Karpas-422 (cell line): Measurements from ENCODE around the gene ANKIB1. TPM values are rescaled to one million over a fixed set of nuclear protein-coding genes. Genes with fewer than 3 reads are reported as not detected.

ENCODE experiments used
- DNase-seq: peaks from one replicate; pipeline ENCODE4 v3.0.0-alpha.2; 2015
- H2AFZ ChIP-seq: fragments of 200-600 bp; sonication (generic); 2 replicates; pipeline ENCODE4 v1.6.1; 2014; ENCODE audit warnings: antibody characterized with exemption, low read length, mixed read lengths
- H3K27ac ChIP-seq: fragments of 200-600 bp; sonication (generic); 2 replicates; pipeline ENCODE4 v1.5.1; 2014; ENCODE audit warnings: mild to moderate bottlenecking, low read length, moderate library complexity
- H3K27me3 ChIP-seq: fragments of 200-600 bp; sonication (generic); 2 replicates; pipeline ENCODE4 v1.6.1; 2014; ENCODE audit warnings: low read length, mixed read lengths
- H3K36me3 ChIP-seq: fragments of 200-600 bp; sonication (generic); 2 replicates; pipeline ENCODE4 v1.6.1; 2014; ENCODE audit warnings: low read length, mixed read lengths; ENCODE audit not compliant: insufficient read depth
- H3K4me1 ChIP-seq: fragments of 200-600 bp; sonication (generic); 2 replicates; pipeline ENCODE4 v1.6.1; 2014; ENCODE audit warnings: mild to moderate bottlenecking, low read length, mixed read lengths
- H3K4me2 ChIP-seq: fragments of 200-600 bp; sonication (generic); 2 replicates; pipeline ENCODE4 v1.6.1; 2014; ENCODE audit warnings: low read length, low read depth, mild to moderate bottlenecking; ENCODE audit not compliant: poor library complexity, severe bottlenecking
- H3K4me3 ChIP-seq: fragments of 200-600 bp; sonication (generic); 2 replicates; pipeline ENCODE4 v1.5.1; 2014; ENCODE audit warnings: mild to moderate bottlenecking, antibody characterized with exemption, low read length, mixed read lengths
- H3K79me2 ChIP-seq: fragments of 200-600 bp; sonication (generic); 2 replicates; pipeline ENCODE4 v1.6.1; 2014; ENCODE audit warnings: mild to moderate bottlenecking, low read length, mixed read lengths
- H3K9ac ChIP-seq: fragments of 200-600 bp; sonication (generic); 2 replicates; pipeline ENCODE4 v1.6.0; 2014; ENCODE audit warnings: low read length
- H3K9me2 ChIP-seq: fragments of 200-600 bp; sonication (generic), shearing (Covaris generic); replicated peaks from 2 replicates; pipeline ENCODE4 v1.6.0; 2014; ENCODE audit warnings: mild to moderate bottlenecking, low read length, moderate library complexity; ENCODE audit not compliant: insufficient read depth
- H3K9me3 ChIP-seq: fragments of 300-700, 200-600 bp; sonication (generic); 2 replicates; pipeline ENCODE4 v1.6.1; 2014; ENCODE audit warnings: low read length, mixed read lengths
- H4K20me1 ChIP-seq: fragments of 200-600 bp; sonication (generic); 2 replicates; pipeline ENCODE4 v1.6.1; 2014; ENCODE audit warnings: mild to moderate bottlenecking, antibody characterized with exemption, low read length, low read depth; ENCODE audit not compliant: insufficient read depth
- total RNA-seq: library from RNA; depleted of rRNA; stranded (reverse); fragments of >200 nt; shearing (Covaris generic); gene quantifications from 2 replicates; pipeline ENCODE4 v1.2.3, GENCODE V29; 2014; ENCODE audit warnings: low replicate concordance

Gene ANKIB1
- total RNA-seq, 1 experiment from 2014 or later, result 52.7 TPM

DNA sequence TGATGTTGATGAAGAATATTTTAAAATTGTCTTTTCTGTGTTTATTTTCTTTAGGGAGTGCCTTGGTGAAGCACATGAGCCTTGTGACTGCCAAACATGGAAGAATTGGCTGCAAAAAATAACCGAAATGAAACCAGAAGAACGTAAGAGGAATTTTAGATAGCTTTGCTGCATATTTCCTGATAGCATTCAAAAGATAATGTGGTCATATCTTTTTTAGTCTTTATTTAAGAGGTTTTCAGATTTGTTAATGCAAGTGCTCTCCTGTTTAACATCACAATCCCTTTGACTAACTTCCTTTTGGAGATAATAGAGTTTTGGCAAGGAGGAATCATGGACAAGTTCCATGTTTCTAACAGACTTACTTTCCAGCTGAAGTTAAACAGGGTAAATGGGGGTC, 116.4 kb downstream of the ANKIB1 start:
- Histone ChIP-seq H3K9ac (no peak overlapping the region), H2AFZ (no peak overlapping the region), H3K4me3 (no peak overlapping the region), H3K9me3 (no peaks in the 10 kb centered on the region), H4K20me1 (no peaks in the 10 kb centered on the region), H3K4me2 (no peak overlapping the region), H3K36me3 (peaks cover 27% of the 10 kb centered on the region), H3K79me2 (peaks cover 3% of the 10 kb centered on the region; the same call in 1 of the 2 replicates), H3K27me3 (no peaks in the 10 kb centered on the region), H3K9me2 (no peaks in the 10 kb centered on the region), H3K27ac (no peak overlapping the region), H3K4me1 (no peaks in the 10 kb centered on the region)
- DNase-seq, result no peak

DNA sequence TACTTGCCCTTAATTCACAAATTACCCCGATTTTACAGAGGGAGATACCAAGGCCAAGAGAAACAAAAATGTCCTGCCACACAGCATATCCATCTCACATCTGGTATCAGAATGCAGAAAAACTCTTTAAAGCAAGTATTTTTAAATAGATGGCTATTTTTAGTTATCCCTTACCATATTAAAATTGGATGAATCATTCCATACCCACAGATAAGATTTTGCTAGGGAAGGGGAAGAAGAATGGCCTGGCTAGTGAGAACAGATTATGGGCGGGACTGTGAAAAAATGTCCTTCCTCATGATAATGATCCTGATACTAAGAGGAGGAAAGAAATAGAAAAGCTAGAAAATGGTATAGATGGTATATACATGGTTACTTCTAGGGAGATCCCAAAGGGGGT, 121.0 kb downstream of the ANKIB1 start:
- Histone ChIP-seq H3K4me2 (no peak overlapping the region), H4K20me1 (no peaks in the 10 kb centered on the region)

DNA sequence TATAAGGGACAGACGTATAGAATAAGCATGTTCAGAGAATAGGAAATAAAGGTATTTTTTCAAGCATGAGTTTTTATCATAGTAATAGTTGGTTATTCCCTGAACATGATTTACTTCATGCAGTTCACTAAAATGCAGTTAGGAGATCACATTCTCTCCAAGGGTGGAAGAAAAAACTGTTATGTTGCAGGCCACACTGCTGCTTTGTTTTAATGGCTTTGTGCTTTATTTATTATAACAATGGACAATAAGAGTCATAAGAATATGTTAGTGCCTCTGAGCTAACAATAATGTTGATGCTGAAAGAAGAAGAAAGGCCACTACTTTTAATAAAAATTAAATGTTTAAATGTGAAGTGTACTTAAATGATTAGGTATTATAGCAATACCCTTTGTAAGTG, 123.0 kb downstream of the ANKIB1 start:
- Histone ChIP-seq H2AFZ (no peak overlapping the region), H3K27ac (no peak overlapping the region), H3K36me3 (peaks cover 16% of the 10 kb centered on the region), H3K9ac (no peak overlapping the region), H3K4me3 (no peak overlapping the region), H3K9me3 (no peaks in the 10 kb centered on the region), H3K4me1 (peaks cover 4% of the 10 kb centered on the region; the same call in 1 of the 2 replicates), H3K79me2 (no peaks in the 10 kb centered on the region), H3K9me2 (no peaks in the 10 kb centered on the region), H4K20me1 (no peaks in the 10 kb centered on the region), H3K27me3 (no peaks in the 10 kb centered on the region), H3K4me2 (no peak overlapping the region)
- no peak for DNase-seq

More for the DNA sequence above, 121.0 kb downstream of the ANKIB1 start:
- no peak for DNase-seq
- no peaks in the 10 kb centered on the region for H3K9me2 ChIP-seq
- no peak overlapping the region for H3K27ac ChIP-seq
- H2AFZ ChIP-seq, result no peak overlapping the region
- peaks cover 3% of the 10 kb centered on the region; the same call in 1 of the 2 replicates for H3K79me2 ChIP-seq
- peaks cover 25% of the 10 kb centered on the region for H3K36me3 ChIP-seq
- H3K27me3 ChIP-seq, result no peaks in the 10 kb centered on the region
- H3K9me3 ChIP-seq, result no peaks in the 10 kb centered on the region
- no peak overlapping the region for H3K9ac ChIP-seq
- H3K4me1 ChIP-seq, result no peaks in the 10 kb centered on the region
- no peak overlapping the region for H3K4me3 ChIP-seq

DNA sequence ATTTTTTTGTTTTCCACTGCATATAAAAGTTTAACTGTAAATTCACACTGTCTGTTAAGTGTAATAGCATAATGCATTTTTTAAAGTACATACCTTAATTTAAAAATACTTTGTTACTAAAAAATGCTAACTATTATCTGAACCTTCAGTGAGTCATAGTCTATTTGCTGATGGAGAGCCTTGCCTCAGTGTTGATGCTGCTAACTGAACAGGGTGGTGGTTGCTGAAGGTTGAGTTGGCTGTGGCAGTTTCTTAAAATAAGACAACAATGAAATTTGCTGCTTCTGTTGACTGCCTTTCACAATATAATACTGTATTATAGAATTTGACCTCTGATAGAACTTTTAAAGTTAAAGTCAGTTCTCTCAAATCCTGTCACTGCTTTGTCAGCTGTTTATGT, 129.2 kb downstream of the ANKIB1 start:
- Histone ChIP-seq H3K79me2 (no peaks in the 10 kb centered on the region), H3K36me3 (peaks cover 43% of the 10 kb centered on the region), H3K9me3 (no peaks in the 10 kb centered on the region), H4K20me1 (no peaks in the 10 kb centered on the region), H2AFZ (no peak overlapping the region), H3K4me1 (peaks cover 4% of the 10 kb centered on the region; the same call in 1 of the 2 replicates), H3K4me3 (no peak overlapping the region), H3K27me3 (no peaks in the 10 kb centered on the region), H3K9me2 (no peaks in the 10 kb centered on the region), H3K4me2 (no peak overlapping the region), H3K9ac (no peak overlapping the region), H3K27ac (no peak overlapping the region)
- no peak for DNase-seq

DNA sequence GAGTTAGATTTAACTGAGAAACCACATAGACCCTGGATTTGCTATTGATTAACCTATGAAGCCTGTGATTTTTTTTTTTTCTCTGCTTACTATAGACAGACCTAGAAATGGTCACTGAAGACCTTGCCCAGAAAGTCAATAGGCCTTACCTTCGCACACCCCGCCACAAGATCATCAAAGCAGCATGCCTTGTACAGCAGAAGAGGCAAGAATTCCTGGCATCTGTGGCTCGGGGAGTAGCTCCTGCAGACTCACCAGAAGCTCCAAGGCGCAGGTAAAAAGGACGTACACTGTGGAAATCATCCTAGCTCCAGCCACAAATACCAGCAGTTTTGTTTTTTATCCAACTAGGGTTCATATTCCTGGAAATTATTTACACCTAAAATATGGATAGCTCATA, 145.3 kb downstream of the ANKIB1 start:
- H4K20me1 ChIP-seq, result no peaks in the 10 kb centered on the region

DNA sequence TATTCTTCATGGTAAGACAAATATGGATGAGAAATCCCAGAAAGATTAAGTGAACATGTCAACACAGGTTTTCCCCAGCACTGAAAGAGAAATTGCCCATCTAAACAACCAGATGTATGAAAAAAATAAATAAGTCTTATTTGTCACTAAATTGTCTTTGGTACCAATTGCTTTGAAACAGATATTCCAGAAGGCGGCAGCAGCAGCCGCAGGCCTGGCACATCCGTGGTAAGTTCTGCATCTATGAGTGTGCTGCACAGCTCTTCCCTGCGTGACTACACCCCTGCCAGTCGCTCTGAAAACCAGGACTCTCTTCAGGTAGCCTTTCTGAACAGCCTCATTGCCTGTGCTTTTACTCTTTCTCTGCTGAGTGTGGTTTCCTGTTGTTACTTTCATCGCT, 151.8 kb downstream of the ANKIB1 start:
- Histone ChIP-seq H3K4me3 (no peak overlapping the region), H3K4me1 (peaks cover 4% of the 10 kb centered on the region), H3K4me2 (no peak overlapping the region), H3K9me2 (no peaks in the 10 kb centered on the region), H3K9me3 (no peaks in the 10 kb centered on the region), H3K27ac (no peak overlapping the region), H3K79me2 (no peaks in the 10 kb centered on the region), H3K9ac (no peak overlapping the region), H3K27me3 (no peaks in the 10 kb centered on the region), H4K20me1 (no peaks in the 10 kb centered on the region), H2AFZ (no peak overlapping the region), H3K36me3 (peaks cover 17% of the 10 kb centered on the region; the same call in 1 of the 2 replicates)
- no peak for DNase-seq

More for the DNA sequence above, 145.3 kb downstream of the ANKIB1 start:
- H3K9ac ChIP-seq, result no peak overlapping the region
- H3K4me3 ChIP-seq, result no peak overlapping the region
- DNase-seq, result no peak
- H3K79me2 ChIP-seq, result no peaks in the 10 kb centered on the region
- no peaks in the 10 kb centered on the region for H3K27me3 ChIP-seq
- no peaks in the 10 kb centered on the region for H3K4me1 ChIP-seq
- peaks cover 22% of the 10 kb centered on the region; the same call in 1 of the 2 replicates for H3K36me3 ChIP-seq
- H3K9me2 ChIP-seq, result no peaks in the 10 kb centered on the region
- no peak overlapping the region for H2AFZ ChIP-seq
- no peak overlapping the region for H3K27ac ChIP-seq
- H3K4me2 ChIP-seq, result no peak overlapping the region
- no peaks in the 10 kb centered on the region for H3K9me3 ChIP-seq

DNA sequence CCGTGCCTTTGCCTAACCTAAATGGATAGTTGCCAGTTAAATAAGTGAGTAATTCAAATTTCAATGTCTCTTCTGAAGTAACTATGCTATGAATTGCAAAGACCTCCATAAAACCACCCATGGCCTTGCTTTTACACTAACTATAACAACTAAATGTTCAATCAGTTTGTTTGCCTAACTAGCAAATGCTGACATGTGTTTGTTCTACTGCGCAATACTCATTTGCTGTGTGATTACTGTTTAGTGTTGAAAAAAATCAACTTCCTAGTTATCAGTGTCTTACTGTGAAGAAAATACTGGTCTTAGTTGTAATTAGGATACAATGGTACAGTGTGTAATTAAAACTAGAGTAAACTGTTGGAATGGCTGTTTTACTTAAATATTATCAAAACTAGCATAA, 154.2 kb downstream of the ANKIB1 start:
- no peak overlapping the region for H3K27ac ChIP-seq
- no peak overlapping the region for H2AFZ ChIP-seq
- H3K9ac ChIP-seq, result no peak overlapping the region
- H3K27me3 ChIP-seq, result no peaks in the 10 kb centered on the region
- H3K79me2 ChIP-seq, result no peaks in the 10 kb centered on the region
- H3K4me3 ChIP-seq, result no peak overlapping the region
- H3K4me1 ChIP-seq, result peaks cover 12% of the 10 kb centered on the region
- H3K9me2 ChIP-seq, result no peaks in the 10 kb centered on the region
- peaks cover 19% of the 10 kb centered on the region for H3K36me3 ChIP-seq
- no peaks in the 10 kb centered on the region for H3K9me3 ChIP-seq
- no peaks in the 10 kb centered on the region for H4K20me1 ChIP-seq
- DNase-seq, result no peak
- H3K4me2 ChIP-seq, result no peak overlapping the region

DNA sequence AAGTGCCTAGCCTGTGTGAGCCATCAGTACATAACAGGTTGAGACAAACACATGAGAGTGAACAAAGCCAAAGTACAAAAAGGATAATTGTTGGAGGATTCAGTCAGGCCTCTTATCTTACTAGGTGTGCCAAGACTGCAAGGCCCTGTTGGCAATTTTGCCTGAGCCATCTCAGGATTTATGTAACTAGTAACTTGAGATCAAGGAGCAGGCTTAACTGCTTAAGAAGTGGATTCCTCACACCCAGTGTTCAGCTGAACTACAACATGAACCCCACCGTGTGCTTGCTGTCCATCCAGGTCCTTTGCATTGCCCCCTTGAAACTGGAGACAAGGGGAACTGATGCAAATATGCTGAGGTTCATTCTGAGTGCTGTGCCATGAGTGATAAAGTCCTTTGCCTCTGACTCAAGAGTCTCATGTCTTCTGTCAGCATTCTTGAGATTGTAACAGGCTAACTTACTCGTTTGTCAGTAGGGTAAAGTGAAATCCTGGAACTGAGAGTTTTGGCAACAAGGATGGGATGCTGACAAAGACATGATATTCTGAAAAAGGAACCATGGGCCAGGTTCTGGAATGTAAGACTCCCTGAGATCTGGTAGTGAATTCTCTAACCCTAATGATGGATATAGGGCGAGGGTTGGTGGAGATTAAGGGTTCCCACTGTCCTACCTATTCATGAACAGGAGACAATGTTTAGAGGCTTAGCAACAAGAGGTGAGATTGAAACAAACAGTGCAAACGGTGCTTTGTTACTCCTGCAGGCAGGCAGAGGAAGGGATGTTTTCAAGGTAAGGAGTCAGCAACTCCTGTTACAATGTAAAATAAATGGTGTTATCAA, 157.4 kb downstream of the ANKIB1 start:
- Histone ChIP-seq H3K9me3 (no peaks in the 10 kb centered on the region), H4K20me1 (no peaks in the 10 kb centered on the region), H3K27ac (no peak overlapping the region), H2AFZ (no peak overlapping the region), H3K36me3 (peaks cover 14% of the 10 kb centered on the region), H3K4me2 (no peak overlapping the region), H3K79me2 (no peaks in the 10 kb centered on the region), H3K9ac (no peak overlapping the region), H3K4me1 (peaks cover 12% of the 10 kb centered on the region), H3K4me3 (no peak overlapping the region), H3K27me3 (no peaks in the 10 kb centered on the region), H3K9me2 (no peaks in the 10 kb centered on the region)
- no peak for DNase-seq
